GM23338 (cell line): ENCODE data around the gene PDSS2. TPM values are rescaled to one million over a fixed set of nuclear protein-coding genes. Genes with fewer than 3 reads are reported as not detected.

Experiments
- ATAC-seq: fragments of 200-7000 bp; cut with Tn5 transposase; 3 replicates; pipeline ENCODE4 v1.9.1; 2020
- DNase-seq: peaks from one replicate; pipeline ENCODE4 v3.0.0-alpha.2; 2015; ENCODE audit warnings: low spot score
- H2AFZ ChIP-seq: fragments of 200-600 bp; sonication (generic); 2 replicates; pipeline ENCODE4 v1.8.0; 2016; ENCODE audit warnings: antibody characterized with exemption, mild to moderate bottlenecking, moderate library complexity
- H3F3A ChIP-seq: fragments of 200-600 bp; sonication (generic); replicated peaks from 2 replicates; pipeline ENCODE4 v1.8.0; 2017; ENCODE audit warnings: antibody characterized with exemption, mixed run types, low read depth
- H3K27ac ChIP-seq: fragments of 200-600 bp; sonication (generic); 2 replicates; pipeline ENCODE4 v1.6.1; 2016; ENCODE audit warnings: low read depth
- H3K27me3 ChIP-seq: fragments of 200-600 bp; sonication (generic); 2 replicates; pipeline ENCODE4 v1.8.0; 2016; ENCODE audit warnings: mild to moderate bottlenecking, mixed run types, moderate library complexity; ENCODE audit not compliant: insufficient read depth
- H3K36me3 ChIP-seq: fragments of 200-600 bp; sonication (generic); 2 replicates; pipeline ENCODE4 v1.8.0; 2016; ENCODE audit warnings: mild to moderate bottlenecking; ENCODE audit not compliant: insufficient read depth
- H3K4me1 ChIP-seq: fragments of 200-600 bp; sonication (generic); 2 replicates; pipeline ENCODE4 v1.8.0; 2016; ENCODE audit warnings: mild to moderate bottlenecking, moderate library complexity; ENCODE audit not compliant: insufficient read depth
- H3K4me2 ChIP-seq: fragments of 200-600 bp; sonication (generic); 2 replicates; pipeline ENCODE4 v1.7.1; 2017; ENCODE audit warnings: mixed run types
- H3K4me3 ChIP-seq: fragments of 200-600 bp; sonication (generic); 2 replicates; pipeline ENCODE4 v1.6.1; 2016; ENCODE audit warnings: mixed run types
- H3K79me2 ChIP-seq: fragments of 200-600 bp; sonication (generic); replicated peaks from 2 replicates; pipeline ENCODE4 v1.8.0; 2017; ENCODE audit warnings: mild to moderate bottlenecking; ENCODE audit not compliant: insufficient read depth
- H3K9me2 ChIP-seq: fragments of 200-600 bp; sonication (generic); 2 replicates; pipeline ENCODE4 v1.8.0; 2017; ENCODE audit not compliant: insufficient read depth
- H4K20me1 ChIP-seq: fragments of 200-600 bp; sonication (generic); replicated peaks from 2 replicates; pipeline ENCODE4 v1.8.0; 2017; ENCODE audit warnings: mild to moderate bottlenecking; ENCODE audit not compliant: insufficient read depth
- H3K27ac Mint-ChIP-seq: 2 replicates; pipeline ENCODE4 v1.8.0; 2020; ENCODE audit warnings: inconsistent platforms, mild to moderate bottlenecking, moderate library complexity, mixed read lengths
- H3K27me3 Mint-ChIP-seq: 3 replicates; pipeline ENCODE4 v1.8.0; 2022; ENCODE audit warnings: low read depth, mild to moderate bottlenecking, moderate library complexity, mixed read lengths, inconsistent platforms; ENCODE audit not compliant: insufficient read depth, poor library complexity
- H3K36me3 Mint-ChIP-seq: 3 replicates; pipeline ENCODE4 v1.8.0; 2021; ENCODE audit warnings: low read depth, mild to moderate bottlenecking, inconsistent platforms, moderate library complexity, mixed read lengths
- H3K4me1 Mint-ChIP-seq: 3 replicates; pipeline ENCODE4 v1.8.0; 2020; ENCODE audit warnings: mild to moderate bottlenecking, inconsistent platforms, mixed read lengths
- H3K4me3 Mint-ChIP-seq: 3 replicates; pipeline ENCODE4 v1.8.0; 2021; ENCODE audit warnings: moderate library complexity, mild to moderate bottlenecking, inconsistent platforms, mixed read lengths
- H3K9me3 Mint-ChIP-seq: 3 replicates; pipeline ENCODE4 v1.8.0; 2020; ENCODE audit warnings: moderate library complexity, mild to moderate bottlenecking, inconsistent platforms, mixed read lengths
- EZH2 ChIP-seq: fragments of 200-600 bp; sonication (generic); IDR thresholded peaks from one replicate; pipeline ENCODE4 v1.8.0; 2017; ENCODE audit warnings: antibody characterized with exemption, mild to moderate bottlenecking, low read depth; ENCODE audit not compliant: unreplicated experiment
- EZH2phosphoT487 ChIP-seq: fragments of 200-600 bp; sonication (generic); IDR thresholded peaks from one replicate; pipeline ENCODE4 v1.8.1; 2018; ENCODE audit warnings: antibody characterized with exemption; ENCODE audit not compliant: unreplicated experiment
- NANOG ChIP-seq: IDR thresholded peaks from 2 replicates; pipeline ENCODE4 v1.6.1; 2016; ENCODE audit warnings: antibody characterized with exemption, borderline replicate concordance
- STAT1 ChIP-seq: IDR thresholded peaks from one replicate; pipeline ENCODE4 v1.6.1; 2016; ENCODE audit warnings: antibody characterized with exemption; ENCODE audit not compliant: unreplicated experiment
- ZNF331 ChIP-seq: fragments of 250-450 bp; sonication (Bioruptor Pico); IDR thresholded peaks from 2 replicates; pipeline ENCODE4 v1.5.0; 2020; ENCODE audit warnings: low read depth, mild to moderate bottlenecking, moderate library complexity
- polyA plus RNA-seq: library from polyadenylated mRNA; unstranded; fragments of >200 nt; fragmentation: Nextera tagmentation; extraction: Ambion mirVana; gene quantifications from 2 replicates; pipeline ENCODE4 v1.2.1, GENCODE V29; 2016
- total RNA-seq: library from RNA; depleted of rRNA; stranded (reverse); fragments of >200 nt; shearing (Covaris generic); gene quantifications from 2 replicates; pipeline ENCODE4 v1.2.3, GENCODE V29; 2014
- TF ChIP-seq, protein P1 (sequence below): fragments of 250-450 bp; sonication (Bioruptor Pico); IDR thresholded peaks from 2 replicates; pipeline ENCODE4 v1.5.0; 2020; ENCODE audit warnings: mild to moderate bottlenecking, moderate library complexity
- TF ChIP-seq, protein P2 (sequence below), 2 experiments: fragments of 200-600 bp in 1 of 2; sonication (generic) in 1 of 2; conservative IDR thresholded peaks; 2 replicates each; pipeline versions ENCODE4 v1.5.1 to v1.6.1; 2016 to 2017; ENCODE audit warnings: antibody characterized with exemption in 2 of 2, low read depth in 2 of 2, mild to moderate bottlenecking in 2 of 2, moderate library complexity in 1 of 2
- TF ChIP-seq, protein P3 (sequence below): IDR thresholded peaks from 2 replicates; pipeline ENCODE4 v1.6.1; 2016; ENCODE audit warnings: antibody characterized with exemption

The PDSS2 gene
- total and polyA plus RNA-seq, 2 experiments from 2014 or later: 7.3 to 16.7 TPM

DNA sequence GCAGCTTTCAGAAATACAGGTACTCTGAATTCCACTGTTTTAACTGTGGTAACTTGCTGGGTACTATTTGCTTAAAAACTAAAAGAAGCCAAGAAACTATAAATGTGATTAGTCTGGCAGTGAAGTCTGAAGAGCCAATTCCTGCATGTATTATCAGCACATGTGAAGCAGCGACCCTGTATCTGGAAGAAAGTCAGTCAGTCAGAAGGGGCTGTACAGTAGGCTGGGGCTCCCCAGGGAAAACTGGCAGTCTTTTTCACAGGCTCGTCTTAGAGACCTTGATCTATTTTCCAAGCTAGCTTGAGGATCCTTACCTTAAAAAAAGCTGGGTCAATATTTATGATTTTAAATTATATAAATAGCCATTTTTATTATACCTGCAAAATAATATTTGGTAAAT, 104.9 kb downstream of the PDSS2 start:
- H3K36me3 Mint-ChIP-seq: no peaks in the 10 kb centered on the region
- Histone ChIP-seq H3K4me1 (no peaks in the 10 kb centered on the region), H3K9me2 (no peaks in the 10 kb centered on the region), H3K4me2 (no peak overlapping the region), H3F3A (no peaks in the 10 kb centered on the region), H2AFZ (no peak overlapping the region), H3K36me3 (no peaks in the 10 kb centered on the region), H3K27me3 (no peaks in the 10 kb centered on the region), H3K4me3 (no peak overlapping the region), H4K20me1 (no peaks in the 10 kb centered on the region), H3K27ac (no peak overlapping the region), H3K79me2 (no peaks in the 10 kb centered on the region)
- no peaks in the 10 kb centered on the region for H3K4me1 Mint-ChIP-seq
- peaks cover 2% of the 10 kb centered on the region for H3K27me3 Mint-ChIP-seq
- no peak for DNase-seq
- H3K9me3 Mint-ChIP-seq: no peaks in the 10 kb centered on the region
- H3K27ac Mint-ChIP-seq: no peak overlapping the region
- ATAC-seq: no peak
- H3K4me3 Mint-ChIP-seq: no peak overlapping the region
- TF ChIP-seq STAT1 (no peak), ZNF331 (CRISPR knock-in tag) (no peak), EZH2 (no peak), EZH2phosphoT487 (no peak), NANOG (no peak)
- TF ChIP-seq, protein P1, sequence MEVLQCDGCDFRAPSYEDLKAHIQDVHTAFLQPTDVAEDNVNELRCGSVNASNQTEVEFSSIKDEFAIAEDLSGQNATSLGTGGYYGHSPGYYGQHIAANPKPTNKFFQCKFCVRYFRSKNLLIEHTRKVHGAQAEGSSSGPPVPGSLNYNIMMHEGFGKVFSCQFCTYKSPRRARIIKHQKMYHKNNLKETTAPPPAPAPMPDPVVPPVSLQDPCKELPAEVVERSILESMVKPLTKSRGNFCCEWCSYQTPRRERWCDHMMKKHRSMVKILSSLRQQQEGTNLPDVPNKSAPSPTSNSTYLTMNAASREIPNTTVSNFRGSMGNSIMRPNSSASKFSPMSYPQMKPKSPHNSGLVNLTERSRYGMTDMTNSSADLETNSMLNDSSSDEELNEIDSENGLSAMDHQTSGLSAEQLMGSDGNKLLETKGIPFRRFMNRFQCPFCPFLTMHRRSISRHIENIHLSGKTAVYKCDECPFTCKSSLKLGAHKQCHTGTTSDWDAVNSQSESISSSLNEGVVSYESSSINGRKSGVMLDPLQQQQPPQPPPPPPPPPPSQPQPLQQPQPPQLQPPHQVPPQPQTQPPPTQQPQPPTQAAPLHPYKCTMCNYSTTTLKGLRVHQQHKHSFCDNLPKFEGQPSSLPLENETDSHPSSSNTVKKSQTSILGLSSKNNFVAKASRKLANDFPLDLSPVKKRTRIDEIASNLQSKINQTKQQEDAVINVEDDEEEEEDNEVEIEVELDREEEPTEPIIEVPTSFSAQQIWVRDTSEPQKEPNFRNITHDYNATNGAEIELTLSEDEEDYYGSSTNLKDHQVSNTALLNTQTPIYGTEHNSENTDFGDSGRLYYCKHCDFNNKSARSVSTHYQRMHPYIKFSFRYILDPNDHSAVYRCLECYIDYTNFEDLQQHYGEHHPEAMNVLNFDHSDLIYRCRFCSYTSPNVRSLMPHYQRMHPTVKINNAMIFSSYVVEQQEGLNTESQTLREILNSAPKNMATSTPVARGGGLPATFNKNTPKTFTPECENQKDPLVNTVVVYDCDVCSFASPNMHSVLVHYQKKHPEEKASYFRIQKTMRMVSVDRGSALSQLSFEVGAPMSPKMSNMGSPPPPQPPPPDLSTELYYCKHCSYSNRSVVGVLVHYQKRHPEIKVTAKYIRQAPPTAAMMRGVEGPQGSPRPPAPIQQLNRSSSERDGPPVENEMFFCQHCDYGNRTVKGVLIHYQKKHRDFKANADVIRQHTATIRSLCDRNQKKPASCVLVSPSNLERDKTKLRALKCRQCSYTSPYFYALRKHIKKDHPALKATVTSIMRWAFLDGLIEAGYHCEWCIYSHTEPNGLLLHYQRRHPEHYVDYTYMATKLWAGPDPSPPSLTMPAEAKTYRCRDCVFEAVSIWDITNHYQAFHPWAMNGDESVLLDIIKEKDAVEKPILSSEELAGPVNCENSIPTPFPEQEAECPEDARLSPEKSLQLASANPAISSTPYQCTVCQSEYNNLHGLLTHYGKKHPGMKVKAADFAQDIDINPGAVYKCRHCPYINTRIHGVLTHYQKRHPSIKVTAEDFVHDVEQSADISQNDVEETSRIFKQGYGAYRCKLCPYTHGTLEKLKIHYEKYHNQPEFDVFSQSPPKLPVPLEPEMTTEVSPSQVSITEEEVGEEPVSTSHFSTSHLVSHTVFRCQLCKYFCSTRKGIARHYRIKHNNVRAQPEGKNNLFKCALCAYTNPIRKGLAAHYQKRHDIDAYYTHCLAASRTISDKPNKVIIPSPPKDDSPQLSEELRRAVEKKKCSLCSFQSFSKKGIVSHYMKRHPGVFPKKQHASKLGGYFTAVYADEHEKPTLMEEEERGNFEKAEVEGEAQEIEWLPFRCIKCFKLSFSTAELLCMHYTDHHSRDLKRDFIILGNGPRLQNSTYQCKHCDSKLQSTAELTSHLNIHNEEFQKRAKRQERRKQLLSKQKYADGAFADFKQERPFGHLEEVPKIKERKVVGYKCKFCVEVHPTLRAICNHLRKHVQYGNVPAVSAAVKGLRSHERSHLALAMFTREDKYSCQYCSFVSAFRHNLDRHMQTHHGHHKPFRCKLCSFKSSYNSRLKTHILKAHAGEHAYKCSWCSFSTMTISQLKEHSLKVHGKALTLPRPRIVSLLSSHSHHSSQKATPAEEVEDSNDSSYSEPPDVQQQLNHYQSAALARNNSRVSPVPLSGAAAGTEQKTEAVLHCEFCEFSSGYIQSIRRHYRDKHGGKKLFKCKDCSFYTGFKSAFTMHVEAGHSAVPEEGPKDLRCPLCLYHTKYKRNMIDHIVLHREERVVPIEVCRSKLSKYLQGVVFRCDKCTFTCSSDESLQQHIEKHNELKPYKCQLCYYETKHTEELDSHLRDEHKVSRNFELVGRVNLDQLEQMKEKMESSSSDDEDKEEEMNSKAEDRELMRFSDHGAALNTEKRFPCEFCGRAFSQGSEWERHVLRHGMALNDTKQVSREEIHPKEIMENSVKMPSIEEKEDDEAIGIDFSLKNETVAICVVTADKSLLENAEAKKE (CRISPR knock-in tag): no peak
- TF ChIP-seq, protein P2, sequence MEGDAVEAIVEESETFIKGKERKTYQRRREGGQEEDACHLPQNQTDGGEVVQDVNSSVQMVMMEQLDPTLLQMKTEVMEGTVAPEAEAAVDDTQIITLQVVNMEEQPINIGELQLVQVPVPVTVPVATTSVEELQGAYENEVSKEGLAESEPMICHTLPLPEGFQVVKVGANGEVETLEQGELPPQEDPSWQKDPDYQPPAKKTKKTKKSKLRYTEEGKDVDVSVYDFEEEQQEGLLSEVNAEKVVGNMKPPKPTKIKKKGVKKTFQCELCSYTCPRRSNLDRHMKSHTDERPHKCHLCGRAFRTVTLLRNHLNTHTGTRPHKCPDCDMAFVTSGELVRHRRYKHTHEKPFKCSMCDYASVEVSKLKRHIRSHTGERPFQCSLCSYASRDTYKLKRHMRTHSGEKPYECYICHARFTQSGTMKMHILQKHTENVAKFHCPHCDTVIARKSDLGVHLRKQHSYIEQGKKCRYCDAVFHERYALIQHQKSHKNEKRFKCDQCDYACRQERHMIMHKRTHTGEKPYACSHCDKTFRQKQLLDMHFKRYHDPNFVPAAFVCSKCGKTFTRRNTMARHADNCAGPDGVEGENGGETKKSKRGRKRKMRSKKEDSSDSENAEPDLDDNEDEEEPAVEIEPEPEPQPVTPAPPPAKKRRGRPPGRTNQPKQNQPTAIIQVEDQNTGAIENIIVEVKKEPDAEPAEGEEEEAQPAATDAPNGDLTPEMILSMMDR (conservative IDR thresholded peaks at IDR 0.05; ENCODE audit: low read depth in 2 of 2): no peak
- TF ChIP-seq, protein P3, sequence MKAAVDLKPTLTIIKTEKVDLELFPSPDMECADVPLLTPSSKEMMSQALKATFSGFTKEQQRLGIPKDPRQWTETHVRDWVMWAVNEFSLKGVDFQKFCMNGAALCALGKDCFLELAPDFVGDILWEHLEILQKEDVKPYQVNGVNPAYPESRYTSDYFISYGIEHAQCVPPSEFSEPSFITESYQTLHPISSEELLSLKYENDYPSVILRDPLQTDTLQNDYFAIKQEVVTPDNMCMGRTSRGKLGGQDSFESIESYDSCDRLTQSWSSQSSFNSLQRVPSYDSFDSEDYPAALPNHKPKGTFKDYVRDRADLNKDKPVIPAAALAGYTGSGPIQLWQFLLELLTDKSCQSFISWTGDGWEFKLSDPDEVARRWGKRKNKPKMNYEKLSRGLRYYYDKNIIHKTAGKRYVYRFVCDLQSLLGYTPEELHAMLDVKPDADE: no peak
